ENCODE data around the gene NXPH4.

Gene NXPH4

DNA sequence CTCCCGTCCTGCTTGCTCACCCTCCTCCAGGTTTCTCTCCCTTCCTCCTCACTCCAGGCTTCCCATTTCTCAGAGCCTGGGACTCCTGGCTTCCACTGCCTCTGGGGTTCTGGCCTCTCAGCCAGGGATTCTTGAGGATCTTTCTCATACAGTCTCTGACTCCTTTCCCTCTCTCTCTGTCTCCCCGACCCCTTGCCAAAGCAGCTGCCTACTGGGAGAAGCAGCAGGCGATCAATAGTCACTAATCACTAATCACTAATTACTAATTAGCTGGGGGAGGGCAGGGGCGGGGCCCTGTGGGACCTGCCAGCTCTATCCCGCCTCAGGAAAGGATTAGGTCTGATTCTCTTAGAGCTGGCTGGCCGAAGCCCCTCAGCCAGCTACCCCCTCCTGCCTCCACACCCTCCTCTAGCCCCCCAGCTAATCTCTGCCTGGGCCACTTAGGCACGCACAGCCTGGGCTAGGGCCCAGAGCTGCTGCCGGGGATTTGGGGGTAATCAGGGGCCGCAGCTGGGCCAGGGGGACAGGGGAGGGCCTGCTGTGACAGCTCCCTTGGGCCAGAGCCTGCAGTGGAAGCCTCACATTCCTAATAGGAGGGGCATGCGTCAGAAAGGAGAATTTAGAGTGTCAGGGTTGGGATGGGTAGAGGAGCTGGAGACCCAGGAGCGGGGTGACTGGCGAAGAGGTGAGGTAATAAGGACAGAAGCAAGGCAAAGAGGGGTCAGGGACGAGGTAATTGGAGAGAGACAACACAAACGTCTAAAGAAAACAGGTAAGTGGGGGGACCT lies 2.8 kb downstream of the NXPH4 start:
- no peak for DNase-seq (ENCODE audit: low read depth, low spot score)

DNA sequence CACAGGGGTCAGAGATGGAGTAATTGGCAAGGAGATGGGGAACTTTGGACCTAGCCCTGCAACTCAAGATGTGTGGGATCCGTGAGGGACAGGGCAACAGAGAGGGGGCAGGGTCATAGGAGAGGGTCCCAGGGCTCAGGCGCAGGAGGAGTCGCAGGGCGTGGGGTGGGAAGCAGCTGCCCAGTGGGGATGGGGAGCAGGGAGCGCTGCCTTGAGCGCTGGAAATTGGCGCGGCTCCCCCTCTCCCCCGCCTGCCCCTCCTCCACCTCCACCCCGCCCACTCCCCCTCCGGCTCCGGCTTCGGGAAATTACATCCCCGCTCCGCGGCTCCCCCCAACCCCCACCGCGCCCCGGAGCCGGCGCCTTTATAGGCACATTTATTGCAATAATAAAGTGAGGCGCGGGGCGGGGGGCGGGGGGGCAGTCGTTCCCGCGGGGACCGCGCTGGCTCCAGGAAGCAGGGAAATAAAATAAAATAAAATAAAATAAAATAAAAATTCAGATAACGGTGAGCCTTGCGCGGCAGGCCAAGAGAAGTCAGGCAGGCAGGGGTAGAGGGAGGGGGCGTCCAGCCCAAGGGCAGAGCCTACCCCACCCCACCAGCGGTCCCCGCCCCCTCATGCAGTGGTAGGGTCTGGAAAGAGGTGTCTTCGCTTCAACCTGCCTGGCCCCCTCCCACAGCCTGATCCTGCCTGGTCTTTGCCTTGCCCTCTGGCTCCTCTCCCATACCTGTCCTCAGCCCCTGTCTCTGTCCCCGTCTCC lies 3.6 kb downstream of the NXPH4 start:
- DNase-seq (ENCODE audit: low read depth, low spot score), result no peak

DNA sequence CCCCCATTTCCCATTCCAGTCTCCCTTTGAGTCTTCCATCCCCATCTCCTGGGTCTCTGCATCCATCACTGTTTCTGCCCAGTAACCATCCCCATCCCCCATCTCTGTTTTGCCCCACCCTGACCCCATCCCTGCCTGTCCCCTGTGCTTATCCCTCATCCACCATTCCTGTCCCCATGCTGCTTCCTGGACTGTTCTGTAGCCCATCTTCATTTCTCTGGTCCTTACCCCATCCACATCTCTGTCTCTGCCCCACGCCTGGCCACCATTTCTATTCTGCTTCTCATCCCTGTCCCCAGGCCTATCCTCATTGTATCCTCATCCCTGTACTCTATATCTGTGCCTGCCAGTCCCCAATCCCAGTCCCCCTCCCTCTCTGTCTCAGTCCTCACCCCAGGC lies 4.2 kb downstream of the NXPH4 start:
- no peak for DNase-seq (ENCODE audit: low read depth, low spot score)

- no peak for DNase-seq (ENCODE audit: low read depth, low spot score)
Observed at GRCh38 chr12:57221169-57221917, 4.7 kb downstream of the NXPH4 start.

DNA sequence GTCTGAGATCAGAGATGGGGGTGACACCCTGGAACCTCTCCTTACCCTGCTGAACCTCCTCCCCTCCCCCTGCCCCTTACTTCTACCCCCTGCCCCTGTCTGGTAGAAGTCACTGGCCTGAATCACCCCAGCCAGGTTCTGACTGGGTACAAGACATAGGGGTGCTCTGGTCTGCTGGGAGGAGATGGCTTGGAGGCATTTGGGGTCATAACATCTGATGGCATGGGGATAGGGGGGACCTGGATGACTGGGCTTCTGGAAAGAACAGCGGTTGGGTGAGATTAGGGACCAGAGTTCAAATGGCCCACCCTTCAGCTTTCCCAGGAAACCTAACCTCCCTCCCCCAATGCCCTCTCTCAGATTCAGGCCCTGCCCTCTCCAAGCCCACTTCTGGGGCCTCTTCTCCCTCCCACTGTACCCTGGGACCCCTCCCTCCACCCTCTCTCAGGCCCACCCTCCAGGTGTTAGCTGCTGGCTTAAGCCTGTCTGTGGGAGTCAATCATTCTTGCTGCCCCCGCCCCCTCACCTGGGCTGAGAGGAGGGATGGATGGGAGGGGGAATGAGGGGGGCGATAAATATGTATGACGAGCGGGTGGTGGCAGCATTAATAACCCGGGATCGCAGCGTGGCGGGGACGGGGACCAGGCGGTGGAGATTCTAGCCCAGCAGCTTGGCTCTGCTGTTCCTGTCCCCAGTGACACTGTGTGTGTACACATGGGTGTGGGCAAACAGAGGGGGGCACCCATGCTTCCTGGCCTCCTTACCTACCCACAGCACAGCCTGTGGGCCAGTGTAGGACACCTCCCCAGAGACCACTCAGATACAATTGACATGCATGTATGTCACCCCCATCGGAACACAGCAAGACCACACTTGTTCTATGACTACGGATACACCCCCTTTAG lies 5.9 kb downstream of the NXPH4 start:
- DNase-seq (ENCODE audit: low read depth, low spot score), result no peak

- no peak for DNase-seq (ENCODE audit: low read depth, low spot score)
Observed at GRCh38 chr12:57223191-57224165, 6.9 kb downstream of the NXPH4 start.

DNA sequence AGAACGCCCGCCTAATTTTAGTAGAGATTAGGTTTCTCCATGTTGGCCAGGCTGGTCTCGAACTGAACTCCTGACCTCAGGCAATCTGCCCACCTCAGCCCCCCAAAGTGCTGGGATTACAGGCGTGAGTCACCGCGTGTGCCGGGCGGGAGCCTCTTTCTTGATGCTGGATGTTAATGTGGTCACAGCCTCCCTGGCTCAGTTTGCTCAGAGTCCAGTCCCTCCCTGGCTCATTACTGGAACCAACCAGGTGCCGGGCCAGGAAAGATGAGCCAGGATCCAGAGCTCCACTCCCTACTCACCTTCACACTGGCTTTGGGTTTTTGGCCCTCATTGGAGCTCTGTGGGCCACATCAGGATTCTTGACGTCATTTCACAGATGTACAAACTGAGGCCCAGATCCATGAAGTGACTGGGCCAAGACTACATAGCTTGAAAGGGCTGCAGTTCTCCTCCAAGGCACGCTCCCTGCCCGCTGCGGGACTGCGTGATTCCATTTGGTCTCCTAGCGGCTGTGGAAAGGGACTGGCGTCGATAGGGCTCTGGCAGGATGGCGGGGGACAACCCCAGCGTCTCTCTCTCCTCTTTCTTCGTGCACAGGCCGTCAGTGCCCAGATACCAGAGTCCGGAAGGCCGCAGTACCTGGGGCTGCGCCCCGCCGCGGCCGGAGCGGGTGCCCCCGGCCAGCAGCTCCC lies 7.8 kb downstream of the NXPH4 start:
- DNase-seq (ENCODE audit: low read depth, low spot score), result no peak

DNA sequence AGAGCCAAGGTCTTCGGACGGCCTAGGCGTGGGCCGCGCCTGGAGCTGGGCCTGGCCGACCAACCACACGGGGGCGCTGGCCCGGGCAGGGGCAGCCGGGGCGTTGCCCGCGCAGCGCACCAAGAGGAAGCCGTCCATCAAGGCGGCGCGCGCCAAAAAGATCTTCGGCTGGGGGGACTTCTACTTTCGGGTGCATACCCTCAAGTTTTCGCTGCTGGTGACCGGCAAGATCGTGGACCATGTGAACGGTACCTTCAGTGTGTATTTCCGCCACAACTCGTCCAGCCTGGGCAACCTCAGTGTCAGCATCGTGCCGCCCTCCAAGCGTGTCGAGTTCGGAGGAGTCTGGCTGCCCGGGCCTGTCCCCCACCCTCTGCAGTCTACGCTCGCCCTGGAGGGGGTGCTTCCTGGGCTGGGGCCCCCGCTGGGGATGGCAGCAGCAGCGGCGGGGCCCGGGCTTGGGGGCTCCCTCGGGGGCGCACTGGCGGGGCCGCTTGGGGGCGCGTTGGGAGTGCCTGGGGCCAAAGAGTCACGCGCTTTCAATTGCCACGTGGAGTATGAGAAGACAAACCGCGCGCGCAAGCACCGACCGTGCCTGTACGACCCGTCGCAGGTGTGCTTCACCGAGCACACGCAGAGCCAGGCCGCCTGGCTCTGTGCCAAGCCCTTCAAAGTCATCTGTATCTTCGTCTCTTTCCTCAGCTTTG lies 8.5 kb downstream of the NXPH4 start:
- no peak for DNase-seq (ENCODE audit: low read depth, low spot score)

GRCh38 chr12:57225680-57226210 lies 9.2 kb downstream of the NXPH4 start:
- no peak for DNase-seq (ENCODE audit: low read depth, low spot score)

DNA sequence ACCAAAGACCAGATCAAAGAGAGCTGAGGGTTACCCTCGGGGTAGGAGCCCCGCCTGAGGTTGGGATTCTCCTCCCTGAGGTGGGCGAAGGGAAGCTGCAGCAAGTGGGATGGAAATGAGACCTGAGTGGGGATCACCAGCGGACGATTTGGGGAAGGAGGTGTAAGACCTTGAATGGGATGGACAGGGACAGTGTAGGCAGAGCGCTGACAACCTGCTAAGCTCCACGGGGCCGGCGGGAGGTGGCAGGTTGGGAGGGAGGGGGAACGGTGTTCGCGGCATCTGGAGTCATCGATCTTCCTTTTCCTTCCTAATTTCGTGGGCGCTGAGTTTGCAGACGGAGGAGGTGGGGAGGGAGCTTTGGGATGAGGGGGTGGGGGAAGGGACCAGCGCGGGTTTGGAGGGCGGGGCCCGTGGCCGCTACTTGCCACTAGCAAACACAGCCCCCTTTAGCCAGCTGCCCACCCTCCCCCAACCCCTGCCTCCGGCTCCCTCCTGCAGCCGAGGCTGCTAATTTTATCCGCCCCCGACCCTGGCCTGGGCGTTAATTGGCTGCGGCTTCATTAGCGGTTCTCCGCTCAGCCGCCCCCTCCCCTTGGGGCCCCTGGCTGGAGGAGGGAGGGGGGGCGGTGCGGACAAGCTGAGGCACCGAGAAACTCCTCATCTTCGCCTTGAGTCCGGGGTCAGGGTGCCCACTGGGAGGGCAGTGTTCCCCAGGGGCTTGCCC lies 10.2 kb downstream of the NXPH4 start:
- DNase-seq (ENCODE audit: low read depth, low spot score), result no peak

GRCh38 chr12:57227315-57228115 lies 10.9 kb downstream of the NXPH4 start:
- no peak for DNase-seq (ENCODE audit: low read depth, low spot score)

- no peak for DNase-seq (ENCODE audit: low read depth, low spot score)
Observed at GRCh38 chr12:57229046-57229633, 12.5 kb downstream of the NXPH4 start.

GRCh38 chr12:57229634-57230380 lies 13.2 kb downstream of the NXPH4 start, which contains the start of gene SHMT2:
SHMT2 (plus strand) TSS chr12:57229711; CDS start chr12:57229779, 68 bp downstream.
- peak; percentile 91 for DNase-seq (ENCODE audit: low read depth, low spot score)

DNA sequence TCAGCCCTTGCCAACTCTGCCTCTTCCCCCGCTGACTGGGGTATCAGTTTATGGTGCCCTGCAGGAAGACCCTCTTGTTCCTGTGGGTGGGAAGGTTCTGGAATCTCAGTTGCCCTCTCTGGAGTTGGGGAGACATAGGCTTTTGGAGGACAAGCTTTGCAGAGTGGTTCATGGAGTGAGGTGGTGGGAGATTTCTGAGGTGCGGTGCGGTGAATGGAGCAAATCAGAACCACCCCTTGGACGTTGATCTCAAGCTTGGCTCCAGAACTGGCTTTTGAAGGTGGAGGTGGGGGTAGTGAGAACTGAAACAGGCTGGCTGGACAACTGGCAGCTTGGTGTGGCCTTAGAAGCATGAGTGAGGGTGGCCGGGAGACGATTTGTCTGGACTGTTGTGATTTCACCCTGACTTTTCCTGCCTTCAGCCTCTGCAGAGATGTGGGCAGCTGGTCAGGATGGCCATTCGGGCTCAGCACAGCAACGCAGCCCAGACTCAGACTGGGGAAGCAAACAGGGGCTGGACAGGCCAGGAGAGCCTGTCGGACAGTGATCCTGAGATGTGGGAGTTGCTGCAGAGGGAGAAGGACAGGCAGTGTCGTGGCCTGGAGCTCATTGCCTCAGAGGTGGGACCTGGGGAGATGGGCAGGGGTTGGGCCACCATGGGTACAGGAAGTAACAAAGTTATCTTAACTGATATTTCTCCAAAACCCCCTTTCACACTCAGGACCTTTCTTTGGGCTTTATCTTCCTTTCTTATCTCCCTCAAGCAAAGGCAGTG lies 14.0 kb downstream of the NXPH4 start:
- no peak for DNase-seq (ENCODE audit: low read depth, low spot score)

All from smooth muscle cell of the brain vasculature (primary cell).